H9 (cell line): Measurements from ENCODE around the gene TTC9. TPM values are rescaled to one million over a fixed set of nuclear protein-coding genes. Genes with fewer than 3 reads are reported as not detected.

Experiments used
- DNase-seq: peaks from one replicate; pipeline ENCODE4 v3.0.0-alpha.2; 2017
- H2AFZ ChIP-seq: one replicate; pipeline ENCODE4 v1.6.1; 2013; ENCODE audit warnings: mild to moderate bottlenecking, low read length, control low read depth, moderate library complexity
- H2AK5ac ChIP-seq: 2 replicates; pipeline ENCODE4 v1.6.1; 2013; ENCODE audit warnings: low read length, control low read depth, mixed read lengths; ENCODE audit not compliant: insufficient read length
- H2BK120ac ChIP-seq: one replicate; pipeline ENCODE4 v1.6.1; 2013; ENCODE audit warnings: low read depth, mild to moderate bottlenecking, low read length, control low read depth, inconsistent platforms; ENCODE audit not compliant: poor library complexity, severe bottlenecking
- H2BK12ac ChIP-seq: 2 replicates; pipeline ENCODE4 v1.6.1; 2013; ENCODE audit warnings: low read length, control low read depth, mixed read lengths, low read depth; ENCODE audit not compliant: insufficient read length
- H2BK15ac ChIP-seq: 2 replicates; pipeline ENCODE4 v1.6.1; 2013; ENCODE audit warnings: low read depth, low read length, control low read depth
- H2BK20ac ChIP-seq: one replicate; pipeline ENCODE4 v1.6.1; 2013; ENCODE audit warnings: low read depth, mild to moderate bottlenecking, low read length, control low read depth, inconsistent platforms; ENCODE audit not compliant: poor library complexity, severe bottlenecking
- H2BK5ac ChIP-seq: 2 replicates; pipeline ENCODE4 v1.6.1; 2013; ENCODE audit warnings: low read length, control low read depth, mixed read lengths; ENCODE audit not compliant: insufficient read length
- H3K14ac ChIP-seq: 2 replicates; pipeline ENCODE4 v1.6.1; 2013; ENCODE audit warnings: low read length, control low read depth; ENCODE audit not compliant: insufficient read depth
- H3K18ac ChIP-seq: 2 replicates; pipeline ENCODE4 v1.6.1; 2013; ENCODE audit warnings: low read depth, mild to moderate bottlenecking, mixed read lengths, low read length, control low read depth; ENCODE audit not compliant: insufficient read length
- H3K23ac ChIP-seq: 2 replicates; pipeline ENCODE4 v1.6.1; 2013; ENCODE audit warnings: low read length, control low read depth, mixed read lengths, low read depth; ENCODE audit not compliant: insufficient read length
- H3K23me2 ChIP-seq: 2 replicates; pipeline ENCODE4 v1.6.1; 2013; ENCODE audit warnings: low read depth, mild to moderate bottlenecking, mixed read lengths, low read length, control low read depth; ENCODE audit not compliant: insufficient read length, poor library complexity, severe bottlenecking
- H3K27ac ChIP-seq: 2 replicates; pipeline ENCODE4 v1.5.1; 2013; ENCODE audit warnings: low read length, control low read depth, mixed read lengths, low read depth; ENCODE audit not compliant: insufficient read length
- H3K27me3 ChIP-seq: 2 replicates; pipeline ENCODE4 v1.6.1; 2013; ENCODE audit warnings: low read length, control low read depth, inconsistent platforms; ENCODE audit not compliant: insufficient read depth
- H3K4ac ChIP-seq: 2 replicates; pipeline ENCODE4 v1.6.1; 2013; ENCODE audit warnings: low read depth, mild to moderate bottlenecking, control low read depth, inconsistent platforms, low read length, moderate library complexity
- H3K4me1 ChIP-seq: 2 replicates; pipeline ENCODE4 v1.6.1; 2013; ENCODE audit warnings: low read length, control low read depth, inconsistent platforms; ENCODE audit not compliant: insufficient read depth
- H3K4me2 ChIP-seq: 2 replicates; pipeline ENCODE4 v1.6.1; 2013; ENCODE audit warnings: low read length, control low read depth, mixed read lengths; ENCODE audit not compliant: insufficient read length, insufficient read depth
- H3K56ac ChIP-seq: 2 replicates; pipeline ENCODE4 v1.6.1; 2013; ENCODE audit warnings: low read depth, mild to moderate bottlenecking, mixed read lengths, low read length, control low read depth; ENCODE audit not compliant: insufficient read length
- H3K79me1 ChIP-seq: 2 replicates; pipeline ENCODE4 v1.6.1; 2013; ENCODE audit warnings: low read depth, mild to moderate bottlenecking, moderate library complexity, low read length, control low read depth, inconsistent platforms; ENCODE audit not compliant: insufficient read depth, poor library complexity, severe bottlenecking
- H3K79me2 ChIP-seq: 2 replicates; pipeline ENCODE4 v1.6.1; 2013; ENCODE audit warnings: low read length, control low read depth, inconsistent platforms; ENCODE audit not compliant: insufficient read depth
- H3K9ac ChIP-seq: 2 replicates; pipeline ENCODE4 v1.6.1; 2013; ENCODE audit warnings: low read length, control low read depth, mixed read lengths; ENCODE audit not compliant: insufficient read length; ENCODE audit errors: extremely low read depth
- H3K9me3 ChIP-seq: one replicate; pipeline ENCODE4 v1.6.1; 2013; ENCODE audit warnings: low read depth, low read length, inconsistent platforms; ENCODE audit not compliant: control insufficient read depth
- H3T11ph ChIP-seq: one replicate; pipeline ENCODE4 v1.6.1; 2013; ENCODE audit warnings: mild to moderate bottlenecking, low read length, control low read depth, inconsistent platforms
- H4K20me1 ChIP-seq: one replicate; pipeline ENCODE4 v1.6.1; 2013; ENCODE audit not compliant: control insufficient read depth, insufficient read length, insufficient read depth
- H4K5ac ChIP-seq: 2 replicates; pipeline ENCODE4 v1.6.1; 2013; ENCODE audit warnings: low read depth, mild to moderate bottlenecking, mixed read lengths, low read length, control low read depth; ENCODE audit not compliant: insufficient read length
- H4K8ac ChIP-seq: replicated peaks from 2 replicates; pipeline ENCODE4 v1.6.1; 2013; ENCODE audit warnings: low read length, control low read depth, mixed read lengths, low read depth; ENCODE audit not compliant: insufficient read length
- H4K91ac ChIP-seq: 2 replicates; pipeline ENCODE4 v1.6.1; 2013; ENCODE audit warnings: low read depth, mild to moderate bottlenecking, moderate library complexity, mixed read lengths, low read length, control low read depth; ENCODE audit not compliant: insufficient read length
- H3K27ac Mint-ChIP-seq, 3 experiments: 2 replicates in 2 of 3; 3 replicates in 1 of 3; pipeline ENCODE4 v1.8.0; 2020 to 2021; ENCODE audit warnings: mixed read lengths in 3 of 3, mild to moderate bottlenecking in 1 of 3, moderate library complexity in 1 of 3
- H3K27me3 Mint-ChIP-seq: 2 replicates; pipeline ENCODE4 v1.8.0; 2021; ENCODE audit warnings: low read depth, mild to moderate bottlenecking, moderate library complexity, mixed read lengths
- H3K36me3 Mint-ChIP-seq, 3 experiments: 2 replicates in 2 of 3; 3 replicates in 1 of 3; pipeline ENCODE4 v1.8.0; 2020 to 2021; ENCODE audit warnings: low read depth in 3 of 3, mixed read lengths in 3 of 3; ENCODE audit not compliant: insufficient read depth in 1 of 3
- H3K4me1 Mint-ChIP-seq, 2 experiments: 2 replicates each; pipeline ENCODE4 v1.8.0; 2020; ENCODE audit warnings: mixed read lengths in 2 of 2
- H3K4me3 Mint-ChIP-seq, 2 experiments: 2 replicates in 1 of 2; 3 replicates in 1 of 2; pipeline ENCODE4 v1.8.0; 2020 to 2021; ENCODE audit warnings: mild to moderate bottlenecking in 2 of 2, mixed read lengths in 2 of 2, moderate library complexity in 1 of 2
- H3K9me3 Mint-ChIP-seq, 2 experiments: 2 replicates in 1 of 2; 3 replicates in 1 of 2; pipeline ENCODE4 v1.8.0; 2020; ENCODE audit warnings: mild to moderate bottlenecking in 2 of 2, mixed read lengths in 2 of 2, moderate library complexity in 1 of 2
- WGBS: extraction: QIAGEN DNeasy Blood & Tissue Kit; methylation state at CpG from one replicate; pipeline ENCODE4 v1.1.7; 2013; ENCODE audit warnings: missing lambda C conversion rate, low lambda C conversion rate, mixed read lengths; ENCODE audit not compliant: insufficient read length; ENCODE audit errors: extremely low coverage; 5-methylcytosine and 5-hydroxymethylcytosine counted together
- total RNA-seq: library from RNA; stranded (reverse); gene quantifications from 2 replicates; pipeline ENCODE4 v1.2.1, GENCODE V29; 2021
- TF ChIP-seq, protein P1 (sequence below): fragments of 200-600 bp; sonication (generic); conservative IDR thresholded peaks from 3 replicates; pipeline ENCODE4 v1.8.0; 2021; ENCODE audit warnings: antibody characterized with exemption, mild to moderate bottlenecking

The TTC9 gene
- total RNA-seq, 1 experiment from 2014 or later = 17.4 TPM

DNA sequence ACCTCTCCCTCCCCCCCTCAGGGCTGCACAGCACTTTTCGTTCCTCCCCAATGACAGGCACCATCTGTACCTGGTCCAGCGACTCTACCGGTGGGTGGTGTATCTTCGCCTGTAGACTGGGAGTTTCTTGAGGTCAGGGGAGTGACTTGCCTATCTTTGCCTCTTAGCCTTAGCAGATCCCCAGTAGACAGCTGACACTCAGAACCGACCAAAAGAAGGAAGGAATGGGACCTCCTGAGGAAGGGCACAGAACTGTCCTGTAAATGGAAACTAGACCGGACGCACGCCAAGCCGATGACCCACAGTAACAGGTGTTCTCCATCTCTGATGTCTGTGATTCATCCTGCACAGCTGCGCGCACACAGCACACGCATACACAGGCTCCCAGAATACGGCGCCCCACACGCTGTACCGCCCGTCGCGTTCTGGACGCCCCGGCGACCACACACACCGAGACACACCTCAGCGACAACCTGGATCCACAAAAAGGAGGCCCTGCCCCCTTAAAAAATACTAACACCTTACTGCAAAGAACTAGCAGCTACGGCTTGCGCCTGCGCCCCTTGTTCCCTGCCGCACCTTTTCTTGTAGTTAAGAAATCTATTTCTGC lies 673 bp upstream of the TTC9 start:
- no peak overlapping the region for H3K14ac ChIP-seq
- H3K4me3 Mint-ChIP-seq = peak overlapping the region; percentile 87 to 97
- no peak overlapping the region for H2BK5ac ChIP-seq
- DNase-seq = peak; percentile 52
- no peaks in the 10 kb centered on the region for H4K20me1 ChIP-seq
- H3K9me3 Mint-ChIP-seq = peaks cover 4 to 5% of the 10 kb centered on the region in 2 experiments; a peak in 4 of 5 replicates
- H3K4ac ChIP-seq = no peak overlapping the region
- no peak overlapping the region for H3K27ac ChIP-seq
- H3K23me2 ChIP-seq = peaks cover 21% of the 10 kb centered on the region
- no peak overlapping the region for H2BK20ac ChIP-seq
- peak overlapping the region; percentile 54 to 96 (median 62); a peak in 5 of 7 replicates for H3K27ac Mint-ChIP-seq
- H3K27me3 Mint-ChIP-seq = no peaks in the 10 kb centered on the region
- peaks cover 33% of the 10 kb centered on the region; the same call in 1 of the 2 replicates for H3K79me2 ChIP-seq
- no peak overlapping the region for H2BK12ac ChIP-seq
- H3K9ac ChIP-seq = peak overlapping the region; percentile 12
- H3T11ph ChIP-seq = no peak overlapping the region
- no peak overlapping the region for H4K91ac ChIP-seq
- no peak overlapping the region for H2BK120ac ChIP-seq
- peaks cover 42 to 43% of the 10 kb centered on the region in 2 experiments for H3K4me1 Mint-ChIP-seq
- no peaks in the 10 kb centered on the region for H3K27me3 ChIP-seq
- H2AK5ac ChIP-seq = no peak overlapping the region
- WGBS = no CpG with 5 or more reads among the region's 28 CpGs
- no peak overlapping the region for H3K23ac ChIP-seq
- no peak overlapping the region for H2AFZ ChIP-seq
- peaks cover 11% of the 10 kb centered on the region for H3K4me1 ChIP-seq
- H3K4me2 ChIP-seq = peak overlapping the region; percentile 92
- no peak overlapping the region for H3K18ac ChIP-seq
- no peaks in the 10 kb centered on the region for H3K9me3 ChIP-seq
- H4K5ac ChIP-seq = no peak overlapping the region
- TF ChIP-seq, protein P1, sequence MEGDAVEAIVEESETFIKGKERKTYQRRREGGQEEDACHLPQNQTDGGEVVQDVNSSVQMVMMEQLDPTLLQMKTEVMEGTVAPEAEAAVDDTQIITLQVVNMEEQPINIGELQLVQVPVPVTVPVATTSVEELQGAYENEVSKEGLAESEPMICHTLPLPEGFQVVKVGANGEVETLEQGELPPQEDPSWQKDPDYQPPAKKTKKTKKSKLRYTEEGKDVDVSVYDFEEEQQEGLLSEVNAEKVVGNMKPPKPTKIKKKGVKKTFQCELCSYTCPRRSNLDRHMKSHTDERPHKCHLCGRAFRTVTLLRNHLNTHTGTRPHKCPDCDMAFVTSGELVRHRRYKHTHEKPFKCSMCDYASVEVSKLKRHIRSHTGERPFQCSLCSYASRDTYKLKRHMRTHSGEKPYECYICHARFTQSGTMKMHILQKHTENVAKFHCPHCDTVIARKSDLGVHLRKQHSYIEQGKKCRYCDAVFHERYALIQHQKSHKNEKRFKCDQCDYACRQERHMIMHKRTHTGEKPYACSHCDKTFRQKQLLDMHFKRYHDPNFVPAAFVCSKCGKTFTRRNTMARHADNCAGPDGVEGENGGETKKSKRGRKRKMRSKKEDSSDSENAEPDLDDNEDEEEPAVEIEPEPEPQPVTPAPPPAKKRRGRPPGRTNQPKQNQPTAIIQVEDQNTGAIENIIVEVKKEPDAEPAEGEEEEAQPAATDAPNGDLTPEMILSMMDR = peak; percentile 20; the same call in 1 of the 3 replicates
- no peak overlapping the region for H2BK15ac ChIP-seq
- H3K56ac ChIP-seq = no peak overlapping the region
- no peaks in the 10 kb centered on the region for H3K79me1 ChIP-seq
- H4K8ac ChIP-seq = no peak overlapping the region
- peaks cover 4 to 7% (median 4%) of the 10 kb centered on the region in 3 experiments; a peak in 6 of 7 replicates for H3K36me3 Mint-ChIP-seq
